ENCODE data around the gene RAB3C.
A peak's percentile ranks its signal among the peaks of the same experiment; 100 is the strongest.
"Not testable (repeated sequence)": the region's sequence is repeated elsewhere in the genome, so short reads cannot be mapped to it uniquely, and the experiment has no call there.

The RAB3C gene

GRCh38 chr5:58582803-58583491 is at the start of gene RAB3C:
Gene RAB3C (plus strand): TSS chr5:58583075. CDS start chr5:58583209, 134 bp downstream.
- Histone ChIP-seq H3K9me3 (ENCODE audit: control insufficient read depth, low read depth, low read length) (no peaks in the 10 kb centered on the region), H3K9ac (ENCODE audit: low read length) (peak within 1 kb of the TSS; percentile 64), H3K27ac (ENCODE audit: low read length) (no peak within 1 kb of the TSS), H3K36me3 (ENCODE audit: control insufficient read depth, low read depth, low read length) (no peaks in the 10 kb centered on the region), H3K27me3 (ENCODE audit: control insufficient read depth, insufficient read depth, low read length) (peaks cover 25% of the 10 kb centered on the region), H3K4me3 (ENCODE audit: low read length) (peak within 1 kb of the TSS; percentile 90), H3K4me1 (ENCODE audit: control insufficient read depth, low read depth, low read length) (peaks cover 6% of the 10 kb centered on the region)

- not testable (repeated sequence) for H3K27me3 ChIP-seq (ENCODE audit: control insufficient read depth, insufficient read depth, low read length); H3K27ac ChIP-seq (ENCODE audit: low read length); H3K9ac ChIP-seq (ENCODE audit: low read length); H3K9me3 ChIP-seq (ENCODE audit: control insufficient read depth, low read depth, low read length); H3K36me3 ChIP-seq (ENCODE audit: control insufficient read depth, low read depth, low read length); H3K4me3 ChIP-seq (ENCODE audit: low read length); H3K4me1 ChIP-seq (ENCODE audit: control insufficient read depth, low read depth, low read length)
Observed at GRCh38 chr5:58541935-58542334, 40.9 kb upstream of the RAB3C start.

GRCh38 chr5:58542709-58543108 is 40.2 kb upstream of the RAB3C start:
- H3K9me3 ChIP-seq (ENCODE audit: control insufficient read depth, low read depth, low read length), result no peaks in the 10 kb centered on the region
- H3K27me3 ChIP-seq (ENCODE audit: control insufficient read depth, insufficient read depth, low read length), result no peaks in the 10 kb centered on the region
- H3K36me3 ChIP-seq (ENCODE audit: control insufficient read depth, low read depth, low read length), result no peaks in the 10 kb centered on the region
- no peak overlapping the region for H3K9ac ChIP-seq (ENCODE audit: low read length)
- H3K4me1 ChIP-seq (ENCODE audit: control insufficient read depth, low read depth, low read length), result no peaks in the 10 kb centered on the region
- H3K27ac ChIP-seq (ENCODE audit: low read length), result no peak overlapping the region
- no peak overlapping the region for H3K4me3 ChIP-seq (ENCODE audit: low read length)

- Histone ChIP-seq H3K9me3 (ENCODE audit: control insufficient read depth, low read depth, low read length) (no peaks in the 10 kb centered on the region), H3K4me1 (ENCODE audit: control insufficient read depth, low read depth, low read length) (no peaks in the 10 kb centered on the region), H3K27ac (ENCODE audit: low read length) (no peak overlapping the region), H3K27me3 (ENCODE audit: control insufficient read depth, insufficient read depth, low read length) (no peaks in the 10 kb centered on the region), H3K4me3 (ENCODE audit: low read length) (no peak overlapping the region), H3K36me3 (ENCODE audit: control insufficient read depth, low read depth, low read length) (no peaks in the 10 kb centered on the region), H3K9ac (ENCODE audit: low read length) (no peak overlapping the region)
Observed at GRCh38 chr5:58543723-58544122, 39.2 kb upstream of the RAB3C start.

- H3K4me1 ChIP-seq (ENCODE audit: control insufficient read depth, low read depth, low read length), result no peaks in the 10 kb centered on the region
- H3K4me3 ChIP-seq (ENCODE audit: low read length), result no peak overlapping the region
- no peaks in the 10 kb centered on the region for H3K36me3 ChIP-seq (ENCODE audit: control insufficient read depth, low read depth, low read length)
- H3K27ac ChIP-seq (ENCODE audit: low read length), result no peak overlapping the region
- H3K9me3 ChIP-seq (ENCODE audit: control insufficient read depth, low read depth, low read length), result no peaks in the 10 kb centered on the region
- H3K9ac ChIP-seq (ENCODE audit: low read length), result no peak overlapping the region
- no peaks in the 10 kb centered on the region for H3K27me3 ChIP-seq (ENCODE audit: control insufficient read depth, insufficient read depth, low read length)
Observed at GRCh38 chr5:58544195-58544594, 38.7 kb upstream of the RAB3C start.

GRCh38 chr5:58544926-58545325 is 37.9 kb upstream of the RAB3C start:
- Histone ChIP-seq H3K4me3 (ENCODE audit: low read length) (no peak overlapping the region), H3K9ac (ENCODE audit: low read length) (no peak overlapping the region), H3K9me3 (ENCODE audit: control insufficient read depth, low read depth, low read length) (no peaks in the 10 kb centered on the region), H3K27ac (ENCODE audit: low read length) (no peak overlapping the region), H3K27me3 (ENCODE audit: control insufficient read depth, insufficient read depth, low read length) (no peaks in the 10 kb centered on the region), H3K36me3 (ENCODE audit: control insufficient read depth, low read depth, low read length) (no peaks in the 10 kb centered on the region), H3K4me1 (ENCODE audit: control insufficient read depth, low read depth, low read length) (no peaks in the 10 kb centered on the region)

GRCh38 chr5:58545912-58546311 is 37.0 kb upstream of the RAB3C start:
- Histone ChIP-seq H3K4me1 (ENCODE audit: control insufficient read depth, low read depth, low read length) (no peaks in the 10 kb centered on the region), H3K9me3 (ENCODE audit: control insufficient read depth, low read depth, low read length) (no peaks in the 10 kb centered on the region), H3K27ac (ENCODE audit: low read length) (no peak overlapping the region), H3K27me3 (ENCODE audit: control insufficient read depth, insufficient read depth, low read length) (no peaks in the 10 kb centered on the region), H3K36me3 (ENCODE audit: control insufficient read depth, low read depth, low read length) (no peaks in the 10 kb centered on the region), H3K9ac (ENCODE audit: low read length) (no peak overlapping the region), H3K4me3 (ENCODE audit: low read length) (no peak overlapping the region)

- Histone ChIP-seq H3K4me3 (ENCODE audit: low read length) (no peak overlapping the region), H3K27me3 (ENCODE audit: control insufficient read depth, insufficient read depth, low read length) (no peaks in the 10 kb centered on the region), H3K27ac (ENCODE audit: low read length) (no peak overlapping the region), H3K4me1 (ENCODE audit: control insufficient read depth, low read depth, low read length) (no peaks in the 10 kb centered on the region), H3K36me3 (ENCODE audit: control insufficient read depth, low read depth, low read length) (no peaks in the 10 kb centered on the region), H3K9ac (ENCODE audit: low read length) (no peak overlapping the region), H3K9me3 (ENCODE audit: control insufficient read depth, low read depth, low read length) (no peaks in the 10 kb centered on the region)
Observed at GRCh38 chr5:58548068-58548467, 34.8 kb upstream of the RAB3C start.

- Histone ChIP-seq H3K9ac (ENCODE audit: low read length) (no peak overlapping the region), H3K27me3 (ENCODE audit: control insufficient read depth, insufficient read depth, low read length) (no peaks in the 10 kb centered on the region)
Observed at GRCh38 chr5:58551492-58551891, 31.4 kb upstream of the RAB3C start.

GRCh38 chr5:58557665-58558338 is 25.1 kb upstream of the RAB3C start:
- not testable (repeated sequence) for H3K4me1 ChIP-seq (ENCODE audit: control insufficient read depth, low read depth, low read length); H3K9ac ChIP-seq (ENCODE audit: low read length); H3K9me3 ChIP-seq (ENCODE audit: control insufficient read depth, low read depth, low read length); H3K27me3 ChIP-seq (ENCODE audit: control insufficient read depth, insufficient read depth, low read length); H3K27ac ChIP-seq (ENCODE audit: low read length); H3K4me3 ChIP-seq (ENCODE audit: low read length); H3K36me3 ChIP-seq (ENCODE audit: control insufficient read depth, low read depth, low read length)

More at GRCh38 chr5:58551492-58551891, 31.4 kb upstream of the RAB3C start:
- H3K36me3 ChIP-seq (ENCODE audit: control insufficient read depth, low read depth, low read length), result no peaks in the 10 kb centered on the region
- no peak overlapping the region for H3K27ac ChIP-seq (ENCODE audit: low read length)
- no peak overlapping the region for H3K4me3 ChIP-seq (ENCODE audit: low read length)
- H3K9me3 ChIP-seq (ENCODE audit: control insufficient read depth, low read depth, low read length), result no peaks in the 10 kb centered on the region
- H3K4me1 ChIP-seq (ENCODE audit: control insufficient read depth, low read depth, low read length), result no peaks in the 10 kb centered on the region

GRCh38 chr5:58563016-58563700 is 19.7 kb upstream of the RAB3C start:
- not testable (repeated sequence) for H3K9ac ChIP-seq (ENCODE audit: low read length); H3K27me3 ChIP-seq (ENCODE audit: control insufficient read depth, insufficient read depth, low read length); H3K27ac ChIP-seq (ENCODE audit: low read length); H3K4me1 ChIP-seq (ENCODE audit: control insufficient read depth, low read depth, low read length); H3K36me3 ChIP-seq (ENCODE audit: control insufficient read depth, low read depth, low read length); H3K9me3 ChIP-seq (ENCODE audit: control insufficient read depth, low read depth, low read length); H3K4me3 ChIP-seq (ENCODE audit: low read length)

Data from iPS-18a (cell line).